Stimulated activated naive CD8-positive, alpha-beta T cell treated with anti-CD3 and anti-CD28 coated beads, Interleukin-15, amount 100 ng/mL, for 72 hours (primary cell): ENCODE results near the gene DGKE.

Experiments used
- ATAC-seq: fragments of 150-1000 bp; cut with Tn5 transposase; 2 replicates; pipeline ENCODE4 v1.10.0; 2021; ENCODE audit warnings: mild to moderate bottlenecking, moderate library complexity
- DNase-seq, 2 donors: peaks; one replicate each; pipeline ENCODE4 v3.0.0; 2021 to 2022
- H3K27ac Mint-ChIP-seq, 2 donors: one replicate each; pipeline ENCODE4 v1.8.0; 2022; ENCODE audit warnings: mild to moderate bottlenecking in 2 of 2, mixed read lengths in 2 of 2, moderate library complexity in 2 of 2
- H3K27me3 Mint-ChIP-seq: one replicate; pipeline ENCODE4 v1.8.0; 2022; ENCODE audit warnings: mixed read lengths
- H3K4me1 Mint-ChIP-seq: one replicate; pipeline ENCODE4 v1.8.0; 2022; ENCODE audit warnings: mild to moderate bottlenecking, mixed read lengths
- H3K4me3 Mint-ChIP-seq, 2 donors: one replicate each; pipeline ENCODE4 v1.8.0; 2022; ENCODE audit warnings: mild to moderate bottlenecking in 2 of 2, mixed read lengths in 2 of 2, moderate library complexity in 1 of 2
- H3K9me3 Mint-ChIP-seq, 2 donors: one replicate each; pipeline ENCODE4 v1.8.0; 2022; ENCODE audit warnings: mixed read lengths in 2 of 2

Gene DGKE

GRCh38 chr17:56808503-56808902 is 25.4 kb upstream of the DGKE start:
- ATAC-seq (no peak), DNase-seq (no peak)
- Mint-ChIP-seq H3K27ac (no peak overlapping the region), H3K4me1 (no peaks in the 10 kb centered on the region), H3K4me3 (no peak overlapping the region), H3K9me3 (no peaks in the 10 kb centered on the region), H3K27me3 (peaks cover 10% of the 10 kb centered on the region)

DNA sequence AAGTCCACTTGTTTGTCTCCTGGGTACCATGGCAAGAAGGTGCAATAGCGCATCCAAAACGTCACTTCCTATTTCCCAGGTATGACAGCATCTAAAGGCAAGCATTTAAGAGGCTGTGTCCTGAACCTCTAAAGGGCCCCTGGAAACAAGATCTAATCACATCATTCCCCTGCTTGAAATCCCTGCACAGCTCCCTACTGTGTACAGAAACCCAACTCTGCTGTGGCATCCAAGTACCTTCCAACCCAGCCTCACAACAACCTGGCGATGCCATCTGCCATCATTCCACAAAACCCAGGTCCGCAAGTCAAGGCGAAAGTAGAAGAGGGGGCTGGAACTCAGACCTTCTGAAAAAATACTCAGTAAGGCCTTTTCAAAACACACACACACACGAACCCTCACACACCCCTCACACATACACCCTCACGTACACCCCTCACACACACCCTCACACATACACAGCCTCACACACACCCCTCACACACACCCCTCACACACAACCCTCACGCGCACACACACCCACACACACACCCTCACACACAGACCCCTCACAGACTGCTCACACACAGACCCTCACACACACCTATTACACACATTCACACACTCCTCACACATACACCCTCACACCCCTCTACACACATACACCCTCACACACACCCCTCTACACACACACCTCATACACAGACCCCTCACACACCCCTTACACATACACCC is 24.7 kb upstream of the DGKE start:
- no peak overlapping the region for H3K4me3 Mint-ChIP-seq
- no peak overlapping the region for H3K27ac Mint-ChIP-seq
- DNase-seq (no peak), ATAC-seq (peak; percentile 40)
- H3K9me3 Mint-ChIP-seq: no peaks in the 10 kb centered on the region
- H3K27me3 Mint-ChIP-seq: peaks cover 10% of the 10 kb centered on the region
- no peaks in the 10 kb centered on the region for H3K4me1 Mint-ChIP-seq

- Mint-ChIP-seq H3K4me1 (no peaks in the 10 kb centered on the region), H3K4me3 (no peak overlapping the region), H3K27me3 (peaks cover 10% of the 10 kb centered on the region), H3K27ac (no peak overlapping the region), H3K9me3 (no peaks in the 10 kb centered on the region)
- ATAC-seq: peak; percentile 23
- DNase-seq: no peak
Measured at GRCh38 chr17:56809820-56810179, 24.2 kb upstream of the DGKE start.

- Mint-ChIP-seq H3K27ac (no peak overlapping the region), H3K4me1 (no peaks in the 10 kb centered on the region), H3K4me3 (no peak overlapping the region), H3K9me3 (no peaks in the 10 kb centered on the region), H3K27me3 (peaks cover 10% of the 10 kb centered on the region)
- no peak for DNase-seq
- ATAC-seq: no peak
Measured at GRCh38 chr17:56810343-56810742, 23.6 kb upstream of the DGKE start.

GRCh38 chr17:56810891-56811775 is 22.8 kb upstream of the DGKE start:
- H3K9me3 Mint-ChIP-seq: no peaks in the 10 kb centered on the region
- no peak overlapping the region for H3K4me3 Mint-ChIP-seq
- ATAC-seq (no peak), DNase-seq (no peak)
- peaks cover 10% of the 10 kb centered on the region for H3K27me3 Mint-ChIP-seq
- no peak overlapping the region for H3K27ac Mint-ChIP-seq
- H3K4me1 Mint-ChIP-seq: no peaks in the 10 kb centered on the region

DNA sequence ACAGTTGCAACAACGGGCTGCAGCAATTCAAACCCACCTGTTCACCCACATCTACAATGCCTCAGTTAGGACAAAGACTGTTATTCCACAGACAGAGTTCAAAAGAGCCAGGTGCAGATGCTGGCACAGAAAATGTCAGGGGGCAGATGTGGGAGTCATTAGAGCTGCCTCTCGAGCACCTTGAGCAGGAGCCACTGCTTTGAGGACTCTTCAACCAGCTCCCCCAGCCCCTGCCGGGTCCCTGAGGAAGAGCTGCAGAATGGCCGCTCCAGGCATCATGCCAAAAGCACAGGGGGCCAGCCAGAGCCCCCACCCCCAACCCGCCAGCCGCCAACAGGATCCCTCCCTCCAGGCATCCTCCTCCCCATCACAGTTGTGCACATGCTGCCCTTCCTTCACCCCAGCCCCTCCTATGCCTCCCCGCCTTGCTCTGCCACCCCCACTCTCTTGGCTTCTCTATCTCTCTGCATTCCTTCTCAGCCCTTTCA is 21.0 kb upstream of the DGKE start:
- H3K27ac Mint-ChIP-seq: no peak overlapping the region
- ATAC-seq (no peak), DNase-seq (no peak)
- no peak overlapping the region for H3K4me3 Mint-ChIP-seq
- H3K27me3 Mint-ChIP-seq: peaks cover 10% of the 10 kb centered on the region
- H3K9me3 Mint-ChIP-seq: no peaks in the 10 kb centered on the region
- H3K4me1 Mint-ChIP-seq: no peaks in the 10 kb centered on the region

- DNase-seq (no peak), ATAC-seq (no peak)
- Mint-ChIP-seq H3K27me3 (peaks cover 10% of the 10 kb centered on the region), H3K27ac (no peak overlapping the region), H3K4me3 (no peak overlapping the region), H3K9me3 (no peaks in the 10 kb centered on the region), H3K4me1 (peaks cover 13% of the 10 kb centered on the region)
Measured at GRCh38 chr17:56815711-56816110, 18.2 kb upstream of the DGKE start.

DNA sequence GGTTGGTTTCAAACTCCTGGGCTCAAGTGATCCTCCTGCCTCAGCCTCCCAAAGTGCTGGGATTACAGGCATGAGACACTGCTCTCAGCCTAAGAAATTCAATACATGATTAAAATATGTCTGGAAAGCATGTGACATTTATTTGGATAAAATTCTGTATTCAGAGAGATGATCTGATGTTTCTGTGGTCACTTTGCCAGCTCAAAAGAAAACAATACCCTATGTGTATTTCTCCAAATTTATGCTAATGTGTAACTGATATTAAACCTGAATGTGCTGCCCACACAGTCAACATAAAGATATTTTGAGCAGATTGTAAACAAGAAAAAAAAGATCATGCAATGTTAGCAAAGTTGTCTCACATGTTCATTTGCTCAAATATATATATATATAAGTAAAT is 16.9 kb upstream of the DGKE start:
- H3K4me1 Mint-ChIP-seq: peaks cover 19% of the 10 kb centered on the region
- H3K9me3 Mint-ChIP-seq: no peaks in the 10 kb centered on the region
- no peak for ATAC-seq
- H3K27me3 Mint-ChIP-seq: peaks cover 10% of the 10 kb centered on the region
- no peak overlapping the region for H3K27ac Mint-ChIP-seq
- no peak for DNase-seq
- no peak overlapping the region for H3K4me3 Mint-ChIP-seq

GRCh38 chr17:56819030-56819429 is 14.9 kb upstream of the DGKE start:
- ATAC-seq: no peak
- no peak overlapping the region for H3K4me3 Mint-ChIP-seq
- H3K27me3 Mint-ChIP-seq: no peaks in the 10 kb centered on the region

GRCh38 chr17:56819431-56820145 is 14.4 kb upstream of the DGKE start:
- Mint-ChIP-seq H3K27ac (peak overlapping the region; percentile 19 to 57), H3K4me1 (peaks cover 25% of the 10 kb centered on the region)

More at GRCh38 chr17:56819030-56819429, 14.9 kb upstream of the DGKE start:
- no peak for DNase-seq
- Mint-ChIP-seq H3K9me3 (no peaks in the 10 kb centered on the region), H3K27ac (no peak overlapping the region), H3K4me1 (peaks cover 19% of the 10 kb centered on the region)

DNA sequence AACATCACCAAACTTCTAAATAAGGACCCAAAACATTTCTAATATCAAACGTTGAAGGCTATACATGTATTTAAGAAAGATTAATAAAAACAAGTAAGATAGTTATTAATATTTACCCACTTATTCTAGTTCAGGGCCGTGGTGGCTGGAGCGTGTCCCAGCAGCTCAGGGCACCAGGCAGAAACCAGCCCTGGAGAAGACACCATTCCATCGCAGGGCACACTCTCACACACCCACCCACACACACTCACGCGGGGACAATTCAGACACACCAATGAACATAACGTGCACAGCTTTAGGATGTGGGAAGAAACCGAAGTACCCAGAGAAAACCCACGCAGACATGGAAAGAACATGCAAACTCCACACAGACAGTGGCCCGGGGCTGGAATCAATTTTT is 13.7 kb upstream of the DGKE start:
- no peaks in the 10 kb centered on the region for H3K9me3 Mint-ChIP-seq
- no peak overlapping the region for H3K4me3 Mint-ChIP-seq
- no peak overlapping the region for H3K27ac Mint-ChIP-seq
- no peaks in the 10 kb centered on the region for H3K27me3 Mint-ChIP-seq
- peaks cover 25% of the 10 kb centered on the region for H3K4me1 Mint-ChIP-seq
- DNase-seq (no peak), ATAC-seq (no peak)

More at GRCh38 chr17:56819431-56820145, 14.4 kb upstream of the DGKE start:
- H3K4me3 Mint-ChIP-seq: peak overlapping the region; percentile 14 to 46
- peak; percentile 73 for DNase-seq
- peak; percentile 83 for ATAC-seq
- H3K9me3 Mint-ChIP-seq: no peaks in the 10 kb centered on the region
- H3K27me3 Mint-ChIP-seq: no peaks in the 10 kb centered on the region

GRCh38 chr17:56821847-56822534 is 12.0 kb upstream of the DGKE start:
- DNase-seq (no peak), ATAC-seq (peak; percentile 40)
- H3K9me3 Mint-ChIP-seq: no peaks in the 10 kb centered on the region
- H3K27ac Mint-ChIP-seq: no peak overlapping the region
- H3K4me1 Mint-ChIP-seq: peaks cover 25% of the 10 kb centered on the region
- H3K4me3 Mint-ChIP-seq: no peak overlapping the region
- H3K27me3 Mint-ChIP-seq: no peaks in the 10 kb centered on the region

DNA sequence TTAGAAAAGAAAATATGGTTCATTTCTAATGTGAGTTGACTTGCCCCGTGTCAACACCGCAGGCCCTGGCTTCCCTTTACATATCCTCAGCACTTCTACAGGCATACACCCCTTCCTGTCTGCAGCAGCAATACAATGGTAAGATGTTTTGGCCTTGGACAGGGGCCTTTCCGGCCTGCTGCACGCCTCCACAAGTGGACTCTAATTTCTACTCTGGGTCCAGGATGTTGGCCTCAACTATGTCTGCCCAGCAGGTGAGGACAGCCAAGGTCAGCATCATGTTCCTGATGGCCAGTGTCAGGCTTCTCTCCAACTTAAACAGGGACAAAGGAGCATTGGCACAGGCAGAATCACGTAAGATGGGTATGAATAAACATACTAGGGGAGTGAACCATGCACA is 11.2 kb upstream of the DGKE start:
- Mint-ChIP-seq H3K9me3 (no peaks in the 10 kb centered on the region), H3K4me3 (no peak overlapping the region), H3K27ac (peak overlapping the region in 1 of 2 donors; percentile 13), H3K27me3 (no peaks in the 10 kb centered on the region), H3K4me1 (peaks cover 25% of the 10 kb centered on the region)
- DNase-seq: no peak
- ATAC-seq: no peak

DNA sequence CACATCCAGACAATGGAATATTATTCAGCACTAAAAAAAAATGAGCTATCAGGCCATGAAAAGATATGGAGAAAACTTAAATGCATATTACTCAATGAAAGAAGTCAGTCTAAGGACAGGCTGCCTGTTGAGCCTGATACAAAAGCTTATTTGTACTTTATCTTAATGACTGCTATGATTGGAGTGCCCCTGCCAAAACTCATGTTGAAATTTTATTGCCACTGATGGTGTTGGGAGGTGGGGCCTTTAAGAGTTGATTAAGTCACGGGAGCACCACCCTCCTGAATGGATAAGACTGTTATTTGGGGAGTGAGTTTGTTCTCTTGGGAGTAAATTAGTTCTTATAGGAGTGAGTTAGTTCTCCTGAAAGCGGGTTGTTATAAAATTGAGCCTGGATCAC is 10.1 kb upstream of the DGKE start:
- H3K27ac Mint-ChIP-seq: no peak overlapping the region
- peaks cover 28% of the 10 kb centered on the region for H3K4me1 Mint-ChIP-seq
- H3K4me3 Mint-ChIP-seq: no peak overlapping the region
- H3K9me3 Mint-ChIP-seq: no peaks in the 10 kb centered on the region
- ATAC-seq (no peak), DNase-seq (no peak)
- H3K27me3 Mint-ChIP-seq: no peaks in the 10 kb centered on the region

- H3K27me3 Mint-ChIP-seq: no peaks in the 10 kb centered on the region
- H3K4me3 Mint-ChIP-seq: no peak overlapping the region
- DNase-seq: no peak
- no peaks in the 10 kb centered on the region for H3K9me3 Mint-ChIP-seq
- H3K4me1 Mint-ChIP-seq: peaks cover 28% of the 10 kb centered on the region
- ATAC-seq: no peak
- peak overlapping the region in 1 of 2 donors; percentile 2 for H3K27ac Mint-ChIP-seq
Measured at GRCh38 chr17:56824503-56824902, 9.4 kb upstream of the DGKE start.
